HepG2 (cell line): Measurements from ENCODE around the gene UQCC2. TPM values are rescaled to one million over a fixed set of nuclear protein-coding genes. Genes with fewer than 3 reads are reported as not detected.

ENCODE experiments used
- GMEB2 ChIP-seq: IDR thresholded peaks from 2 replicates; pipeline ENCODE4 v1.6.1; 2016; ENCODE audit warnings: missing biosample characterization, missing genetic modification reagents, low read depth
- KIAA2018 ChIP-seq: sonication (generic); formaldehyde crosslinking; IDR thresholded peaks from 2 replicates; pipeline ENCODE4 v1.5.0; 2020; ENCODE audit warnings: mild to moderate bottlenecking, missing genetic modification reagents, borderline replicate concordance
- ZNF382 ChIP-seq: sonication (generic); formaldehyde crosslinking; IDR thresholded peaks from 2 replicates; pipeline ENCODE4 v1.5.0; 2020; ENCODE audit warnings: missing genetic modification reagents, mild to moderate bottlenecking, borderline replicate concordance
- ZNF577 ChIP-seq: sonication (generic); formaldehyde crosslinking; IDR thresholded peaks from 2 replicates; pipeline ENCODE4 v1.4.0; 2020; ENCODE audit warnings: mild to moderate bottlenecking, low read depth, missing genetic modification reagents, borderline replicate concordance
- ZSCAN21 ChIP-seq: sonication (generic); formaldehyde crosslinking; IDR thresholded peaks from 2 replicates; pipeline ENCODE4 v1.8.0; 2022; ENCODE audit warnings: mild to moderate bottlenecking, missing genetic modification reagents, moderate library complexity, borderline replicate concordance
- polyA plus RNA-seq, 8 experiments: library from polyadenylated mRNA; depleted of rRNA in 3 of 8; stranded (reverse) in 7 of 8; unstranded in 1 of 8; fragments of >200 nt; fragmentation: Illumina TruSeq in 4 of 8; extraction: Trizol in 4 of 8; gene quantifications; 2 replicates each; pipeline versions ENCODE4 v1.2.1 to v1.2.3, GENCODE V29; 2011 to 2016; ENCODE audit warnings: low read depth in 4 of 8, missing spikeins in 1 of 8, mixed read lengths in 1 of 8; ENCODE audit not compliant: insufficient read depth in 1 of 8
- total RNA-seq, 5 experiments: library from RNA; depleted of rRNA; stranded (reverse); fragments of >200 nt; fragmentation: Illumina TruSeq; extraction: Trizol; gene quantifications; 2 replicates each; pipeline ENCODE4 v1.2.3, GENCODE V29; 2016; ENCODE audit warnings: low read depth in 1 of 5

UQCC2 gene
- total and polyA plus RNA-seq, 2 of the 13 experiments (the other 11 are each of a cell fraction or from before 2014, with no cell fraction given): 82.4 to 238 TPM

- TF ChIP-seq KIAA2018: no peak
- no peak for TF ChIP-seq ZSCAN21 (CRISPR knock-in tag)
- no peak for TF ChIP-seq ZNF577 (CRISPR knock-in tag)
- TF ChIP-seq GMEB2 (CRISPR knock-in tag): no peak
- TF ChIP-seq ZNF382: no peak
- TF ChIP-seq, all 625 proteins: peak for 0
Measured at GRCh38 chr6:33654831-33655554, 56.5 kb downstream of the UQCC2 start (continued).
